Measurements from ENCODE around the gene COL8A1.

Gene COL8A1

GRCh38 chr3:99620077-99620767 lies 18.2 kb upstream of the COL8A1 start:
- DNase-seq (ENCODE audit: low read depth) = no peak
- peak; percentile 21 for TF ChIP-seq CTCF (IDR thresholded peaks at IDR 0.05; ENCODE audit: control insufficient read depth, insufficient read depth, low read depth, low read length, missing control alignments)

GRCh38 chr3:99620976-99621375 lies 17.4 kb upstream of the COL8A1 start:
- DNase-seq (ENCODE audit: low read depth) = peak; percentile 67
- no peak for TF ChIP-seq CTCF (IDR thresholded peaks at IDR 0.05; ENCODE audit: control insufficient read depth, insufficient read depth, low read depth, low read length, missing control alignments)
- H3K4me3 ChIP-seq (ENCODE audit: control insufficient read depth, low read depth, low read length) = no peak overlapping the region

More at GRCh38 chr3:99620077-99620767, 18.2 kb upstream of the COL8A1 start:
- no peak overlapping the region for H3K4me3 ChIP-seq (ENCODE audit: control insufficient read depth, low read depth, low read length)

GRCh38 chr3:99624496-99625236 lies 13.7 kb upstream of the COL8A1 start:
- H3K4me3 ChIP-seq (ENCODE audit: control insufficient read depth, low read depth, low read length) = no peak overlapping the region
- TF ChIP-seq CTCF (IDR thresholded peaks at IDR 0.05; ENCODE audit: control insufficient read depth, insufficient read depth, low read depth, low read length, missing control alignments) = no peak
- DNase-seq (ENCODE audit: low read depth) = no peak

- no peak for TF ChIP-seq CTCF (IDR thresholded peaks at IDR 0.05; ENCODE audit: control insufficient read depth, insufficient read depth, low read depth, low read length, missing control alignments)
- DNase-seq (ENCODE audit: low read depth) = no peak
- H3K4me3 ChIP-seq (ENCODE audit: control insufficient read depth, low read depth, low read length) = no peak overlapping the region
These were observed 13.2 kb upstream of the COL8A1 start for GRCh38 chr3:99625237-99625622.

GRCh38 chr3:99625643-99626416 lies 12.6 kb upstream of the COL8A1 start:
- H3K4me3 ChIP-seq (ENCODE audit: control insufficient read depth, low read depth, low read length) = no peak overlapping the region
- DNase-seq (ENCODE audit: low read depth) = no peak
- no peak for TF ChIP-seq CTCF (IDR thresholded peaks at IDR 0.05; ENCODE audit: control insufficient read depth, insufficient read depth, low read depth, low read length, missing control alignments)

GRCh38 chr3:99626417-99626788 lies 12.0 kb upstream of the COL8A1 start:
- no peak for DNase-seq (ENCODE audit: low read depth)
- no peak for TF ChIP-seq CTCF (IDR thresholded peaks at IDR 0.05; ENCODE audit: control insufficient read depth, insufficient read depth, low read depth, low read length, missing control alignments)
- no peak overlapping the region for H3K4me3 ChIP-seq (ENCODE audit: control insufficient read depth, low read depth, low read length)
